Bronchial epithelial cell (primary cell): ENCODE results near the gene PTPRN2. TPM values are rescaled to one million over a fixed set of nuclear protein-coding genes. Genes with fewer than 3 reads are reported as not detected.

Experiments used
- DNase-seq: peaks from one replicate; pipeline ENCODE4 v3.0.0-alpha.2; 2010; ENCODE audit warnings: low read depth
- FAIRE-seq: peaks from 2 replicates; lab custom pipeline; 2011; peaks lifted over from hg19 to GRCh38; lab: Jason Lieb, UNC
- H3K27me3 ChIP-seq: 2 replicates; pipeline ENCODE4 v1.5.1; 2011; ENCODE audit warnings: low read length; ENCODE audit not compliant: control insufficient read depth, insufficient read depth
- H3K36me3 ChIP-seq: 2 replicates; pipeline ENCODE4 v1.5.1; 2011; ENCODE audit warnings: low read length; ENCODE audit not compliant: control insufficient read depth, insufficient read depth
- H3K4me3 ChIP-seq: 2 replicates; pipeline ENCODE4 v1.5.1; 2011; ENCODE audit warnings: mild to moderate bottlenecking, low read depth, low read length, control low read depth
- total RNA-seq: library from RNA; depleted of rRNA; stranded (reverse); fragments of >200 nt; gene quantifications from 2 replicates; pipeline ENCODE4 v1.2.1, GENCODE V29; 2014
- TF ChIP-seq, protein P1 (sequence below): IDR thresholded peaks from 2 replicates; pipeline ENCODE4 v1.5.1; 2011; ENCODE audit warnings: mild to moderate bottlenecking, moderate library complexity, low read length, control low read depth, inconsistent platforms; ENCODE audit not compliant: insufficient read depth, severe bottlenecking

PTPRN2 gene
- total RNA-seq, 1 donor from 2014 or later: 1.1 TPM

GRCh38 chr7:158247758-158248487, 339.7 kb downstream of the PTPRN2 start:
- DNase-seq (no peak), FAIRE-seq (no peak)
- TF ChIP-seq, protein P1, sequence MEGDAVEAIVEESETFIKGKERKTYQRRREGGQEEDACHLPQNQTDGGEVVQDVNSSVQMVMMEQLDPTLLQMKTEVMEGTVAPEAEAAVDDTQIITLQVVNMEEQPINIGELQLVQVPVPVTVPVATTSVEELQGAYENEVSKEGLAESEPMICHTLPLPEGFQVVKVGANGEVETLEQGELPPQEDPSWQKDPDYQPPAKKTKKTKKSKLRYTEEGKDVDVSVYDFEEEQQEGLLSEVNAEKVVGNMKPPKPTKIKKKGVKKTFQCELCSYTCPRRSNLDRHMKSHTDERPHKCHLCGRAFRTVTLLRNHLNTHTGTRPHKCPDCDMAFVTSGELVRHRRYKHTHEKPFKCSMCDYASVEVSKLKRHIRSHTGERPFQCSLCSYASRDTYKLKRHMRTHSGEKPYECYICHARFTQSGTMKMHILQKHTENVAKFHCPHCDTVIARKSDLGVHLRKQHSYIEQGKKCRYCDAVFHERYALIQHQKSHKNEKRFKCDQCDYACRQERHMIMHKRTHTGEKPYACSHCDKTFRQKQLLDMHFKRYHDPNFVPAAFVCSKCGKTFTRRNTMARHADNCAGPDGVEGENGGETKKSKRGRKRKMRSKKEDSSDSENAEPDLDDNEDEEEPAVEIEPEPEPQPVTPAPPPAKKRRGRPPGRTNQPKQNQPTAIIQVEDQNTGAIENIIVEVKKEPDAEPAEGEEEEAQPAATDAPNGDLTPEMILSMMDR: no peak
- Histone ChIP-seq H3K4me3 (no peak overlapping the region), H3K27me3 (no peaks in the 10 kb centered on the region), H3K36me3 (no peaks in the 10 kb centered on the region)

DNA sequence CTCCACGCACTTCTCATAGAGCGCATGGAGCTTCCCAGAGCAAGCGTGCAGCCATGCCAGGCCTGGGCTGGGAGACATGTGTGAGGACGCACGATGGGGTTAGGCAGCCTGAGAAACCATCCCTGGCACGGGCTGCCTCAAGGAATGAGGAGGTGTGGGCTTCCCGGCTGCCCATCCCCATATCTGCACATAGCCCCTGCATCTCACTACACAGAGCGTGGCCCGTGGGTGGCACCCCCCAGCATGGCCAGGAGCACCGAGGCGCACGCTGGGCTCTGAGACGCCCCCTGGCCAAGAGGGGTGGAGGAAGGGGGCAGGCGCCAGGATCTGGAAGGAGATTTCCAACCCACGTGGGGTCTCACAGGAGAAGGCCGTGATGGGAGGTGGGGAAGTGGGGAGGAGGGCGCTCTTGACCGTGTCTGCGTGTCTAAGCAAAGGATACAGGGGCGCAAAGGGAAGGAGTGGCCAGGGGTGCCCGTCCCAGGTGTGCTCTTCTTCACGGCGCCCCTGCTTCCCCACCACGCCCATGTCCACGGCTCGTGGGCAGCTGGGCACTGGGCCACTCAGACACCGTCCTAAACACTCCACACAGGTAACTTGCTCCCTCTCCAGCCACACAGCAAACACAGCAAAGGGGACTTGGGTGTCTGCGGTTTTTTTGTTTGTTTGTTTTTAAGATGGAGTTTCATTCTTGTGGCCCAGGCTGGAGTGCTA, 340.5 kb downstream of the PTPRN2 start:
- H3K27me3 ChIP-seq: no peaks in the 10 kb centered on the region
- TF ChIP-seq, protein P1: no peak
- DNase-seq: no peak
- no peak for FAIRE-seq
- H3K36me3 ChIP-seq: no peaks in the 10 kb centered on the region
- no peak overlapping the region for H3K4me3 ChIP-seq

DNA sequence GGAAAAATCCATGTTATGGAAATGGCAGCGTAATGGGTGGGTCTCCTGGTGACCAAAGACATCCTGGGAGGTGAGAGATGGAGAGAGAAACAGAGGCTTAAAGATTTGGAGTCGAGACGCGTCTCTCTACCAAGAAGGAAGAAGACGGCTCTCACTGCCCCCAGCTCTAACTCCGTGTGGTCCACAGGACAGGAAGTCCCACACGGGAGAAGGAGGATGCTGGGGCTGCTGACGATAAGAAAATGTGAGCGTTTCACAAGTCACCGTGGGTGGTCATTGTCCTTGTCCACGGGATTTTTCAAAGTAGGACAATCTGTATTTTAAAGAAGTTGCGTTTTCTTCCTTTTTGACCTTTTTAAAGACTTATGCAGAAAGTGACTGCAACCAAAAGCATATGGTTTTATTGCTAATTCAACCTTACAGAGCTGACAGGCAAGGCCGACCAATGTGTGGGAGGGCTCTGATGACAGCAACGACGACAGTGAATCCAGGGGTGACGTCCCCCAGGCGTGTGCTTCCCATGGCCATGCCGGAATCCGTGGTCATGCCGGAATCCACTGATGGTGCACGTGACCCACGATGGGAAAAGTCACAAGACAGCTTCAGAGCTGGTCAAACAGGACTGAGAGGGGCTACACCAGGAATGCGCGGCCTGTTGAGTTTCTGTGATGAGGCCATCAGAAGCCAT, 341.2 kb downstream of the PTPRN2 start:
- TF ChIP-seq, protein P1: no peak
- H3K27me3 ChIP-seq: no peaks in the 10 kb centered on the region
- no peaks in the 10 kb centered on the region for H3K36me3 ChIP-seq
- FAIRE-seq (no peak), DNase-seq (no peak)
- no peak overlapping the region for H3K4me3 ChIP-seq

DNA sequence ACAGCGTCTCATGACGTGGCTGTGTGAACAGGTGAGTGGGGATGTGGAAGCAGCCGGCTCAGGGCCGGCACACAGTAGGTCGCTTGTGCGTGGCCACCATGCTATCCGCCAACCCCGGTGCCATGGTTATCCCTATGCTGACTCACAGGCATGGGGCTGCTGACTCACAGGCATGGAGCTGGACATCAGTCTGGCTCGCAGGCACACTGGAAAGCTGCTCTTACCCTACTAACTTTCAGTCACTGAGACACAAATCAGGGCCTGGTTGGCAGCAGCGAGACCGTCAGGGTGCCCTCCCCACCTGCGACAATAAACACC, 341.9 kb downstream of the PTPRN2 start:
- FAIRE-seq: no peak
- DNase-seq: no peak
- TF ChIP-seq, protein P1: no peak
- Histone ChIP-seq H3K4me3 (no peak overlapping the region), H3K36me3 (no peaks in the 10 kb centered on the region), H3K27me3 (no peaks in the 10 kb centered on the region)

DNA sequence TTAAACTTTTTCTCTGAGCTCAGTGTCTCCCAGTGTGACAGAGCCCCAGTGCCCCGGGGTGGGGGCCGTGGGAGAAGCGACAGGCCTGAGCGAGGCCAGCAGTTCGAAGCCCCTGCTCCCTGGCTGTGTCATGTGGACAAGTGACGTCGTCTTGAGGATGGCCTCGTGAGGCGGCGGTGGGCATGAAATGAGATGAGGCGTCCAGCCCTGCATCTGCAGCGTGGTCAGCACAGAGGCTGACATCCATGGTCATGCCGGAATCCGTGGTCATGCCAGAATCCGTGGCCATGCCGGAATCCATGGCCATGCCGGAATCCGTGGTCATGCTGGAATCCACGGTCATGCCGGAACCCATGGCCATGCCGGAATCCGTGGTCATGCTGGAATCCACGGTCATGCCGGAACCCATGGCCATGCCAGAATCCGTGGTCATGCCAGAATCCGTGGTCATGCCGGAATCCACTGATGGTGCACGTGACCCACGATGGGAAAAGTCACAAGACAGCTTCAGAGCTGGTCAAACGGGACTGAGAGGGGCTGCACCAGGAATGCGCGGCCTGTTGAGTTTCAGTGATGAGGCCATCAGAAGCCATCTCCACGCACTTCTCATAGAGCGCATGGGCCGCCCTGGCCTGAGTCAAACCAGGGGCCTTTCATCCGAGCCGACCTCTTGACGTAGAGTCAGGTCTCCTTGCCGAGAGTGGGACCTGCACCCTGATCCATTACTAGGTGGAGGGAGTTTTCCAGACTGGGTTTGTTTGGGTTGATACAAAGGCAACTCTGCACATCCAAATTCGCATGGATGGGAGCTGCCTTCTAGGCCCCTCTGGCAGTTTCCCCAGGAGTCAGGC, 342.5 kb downstream of the PTPRN2 start:
- Histone ChIP-seq H3K4me3 (no peak overlapping the region), H3K36me3 (no peaks in the 10 kb centered on the region), H3K27me3 (no peaks in the 10 kb centered on the region)
- TF ChIP-seq, protein P1: no peak
- DNase-seq (no peak), FAIRE-seq (peak; percentile 96)
